NCI-H1436 treated with DMSO at 0.1 percent for 48 hours (cell line): ENCODE data around the gene FUT2.
"Not testable (repeated sequence)": the region's sequence is repeated elsewhere in the genome, so short reads cannot be mapped to it uniquely, and the experiment has no call there.

ENCODE experiments used
- DNase-seq: peaks from one replicate; lab custom pipeline; 2025; lab: John Stamatoyannopoulos, UW

The FUT2 gene

GRCh38 chr19:48670699-48671445 lies 24.9 kb upstream of the FUT2 start:
- DNase-seq, result no peak

GRCh38 chr19:48671446-48671995 lies 24.2 kb upstream of the FUT2 start:
- DNase-seq, result no peak

GRCh38 chr19:48672994-48673393 lies 22.8 kb upstream of the FUT2 start, which contains the start of gene NTN5:
Gene NTN5 (minus strand): TSS chr19:48673017. CDS start chr19:48670986, 2,031 bp downstream.
- no peak for DNase-seq

GRCh38 chr19:48673436-48674100 lies 22.2 kb upstream of the FUT2 start:
- DNase-seq, result no peak

GRCh38 chr19:48674216-48674809 lies 21.5 kb upstream of the FUT2 start:
- DNase-seq, result no peak

GRCh38 chr19:48674921-48675824 lies 20.6 kb upstream of the FUT2 start:
- no peak for DNase-seq

GRCh38 chr19:48676487-48676886 lies 19.3 kb upstream of the FUT2 start:
- no peak for DNase-seq

GRCh38 chr19:48676887-48677286 lies 18.9 kb upstream of the FUT2 start:
- DNase-seq, result no peak

- no peak for DNase-seq
These were observed 17.6 kb upstream of the FUT2 start for GRCh38 chr19:48678201-48678600.

- not testable (repeated sequence) for DNase-seq
These were observed 15.8 kb upstream of the FUT2 start for GRCh38 chr19:48680006-48680405.

- DNase-seq, result no peak
These were observed 15.2 kb upstream of the FUT2 start for GRCh38 chr19:48680436-48681126.

GRCh38 chr19:48681127-48681470 lies 14.7 kb upstream of the FUT2 start:
- no peak for DNase-seq

GRCh38 chr19:48683349-48683748 lies 12.4 kb upstream of the FUT2 start:
- no peak for DNase-seq

GRCh38 chr19:48685583-48685982 lies 10.2 kb upstream of the FUT2 start:
- DNase-seq, result no peak

GRCh38 chr19:48686088-48686487 lies 9.7 kb upstream of the FUT2 start:
- no peak for DNase-seq

GRCh38 chr19:48686637-48687036 lies 9.1 kb upstream of the FUT2 start:
- not testable (repeated sequence) for DNase-seq

GRCh38 chr19:48687776-48688175 lies 8.0 kb upstream of the FUT2 start:
- no peak for DNase-seq

GRCh38 chr19:48689449-48689848 lies 6.3 kb upstream of the FUT2 start:
- no peak for DNase-seq

- not testable (repeated sequence) for DNase-seq
These were observed 2.1 kb upstream of the FUT2 start for GRCh38 chr19:48693629-48694028.

- no peak for DNase-seq
These were observed 711 bp downstream of the FUT2 start for GRCh38 chr19:48696353-48697010.

- DNase-seq, result no peak
These were observed 2.3 kb downstream of the FUT2 start for GRCh38 chr19:48698046-48698445.
